Calu3 (cell line): ENCODE measurements around the gene NFX1. TPM values are rescaled to one million over a fixed set of nuclear protein-coding genes. Genes with fewer than 3 reads are reported as not detected.

Experiments used
- BruUV-seq: library from RNA; stranded (reverse); fragments of 400-500 nt; replicated peaks from 2 replicates; lab custom pipeline; 2021; lab: Mats Ljungman, UMichigan
- CTCF ChIA-PET: fragments of 300-600 bp; sonication (Branson Sonifier 250); formaldehyde crosslinking; loops from one replicate; lab custom pipeline; 2022; ENCODE audit warnings: antibody characterized with exemption; lab: Charles Lee
- DNase-seq: peaks from one replicate; pipeline ENCODE4 v3.0.0; 2022
- H3K27ac Mint-ChIP-seq: one replicate; pipeline ENCODE4 v1.8.0; 2022; ENCODE audit warnings: mixed read lengths; ENCODE audit not compliant: unreplicated experiment
- H3K27me3 Mint-ChIP-seq: one replicate; pipeline ENCODE4 v1.8.0; 2022; ENCODE audit warnings: mixed read lengths; ENCODE audit not compliant: unreplicated experiment
- H3K36me3 Mint-ChIP-seq: one replicate; pipeline ENCODE4 v1.8.0; 2022; ENCODE audit warnings: mild to moderate bottlenecking, moderate library complexity, mixed read lengths; ENCODE audit not compliant: insufficient read depth, unreplicated experiment
- H3K4me1 Mint-ChIP-seq: one replicate; pipeline ENCODE4 v1.8.0; 2022; ENCODE audit warnings: mild to moderate bottlenecking, low read depth, mixed read lengths; ENCODE audit not compliant: unreplicated experiment
- H3K4me3 Mint-ChIP-seq: one replicate; pipeline ENCODE4 v1.8.0; 2022; ENCODE audit warnings: mild to moderate bottlenecking, low read depth, moderate library complexity, mixed read lengths; ENCODE audit not compliant: unreplicated experiment
- H3K9me3 Mint-ChIP-seq: one replicate; pipeline ENCODE4 v1.8.0; 2022; ENCODE audit warnings: low read depth, mixed read lengths; ENCODE audit not compliant: unreplicated experiment
- intact Hi-C: fragments of 100-400 bp; cut with micrococcal nuclease; formaldehyde crosslinking; loops from one replicate; pipeline ENCODE4 v1.10.0; 2022; ENCODE audit not compliant: unreplicated experiment
- total RNA-seq: library from RNA; stranded (reverse); gene quantifications from 2 replicates; pipeline ENCODE4 v1.2.3, GENCODE V29; 2022
- TF ChIP-seq, protein P1 (sequence below): fragments of 200-600 bp; IDR thresholded peaks from one replicate; pipeline ENCODE4 v1.8.0; 2022; ENCODE audit warnings: antibody characterized with exemption; ENCODE audit not compliant: unreplicated experiment

Gene NFX1
- total RNA-seq, 1 experiment from 2014 or later, result 27.3 TPM

DNA sequence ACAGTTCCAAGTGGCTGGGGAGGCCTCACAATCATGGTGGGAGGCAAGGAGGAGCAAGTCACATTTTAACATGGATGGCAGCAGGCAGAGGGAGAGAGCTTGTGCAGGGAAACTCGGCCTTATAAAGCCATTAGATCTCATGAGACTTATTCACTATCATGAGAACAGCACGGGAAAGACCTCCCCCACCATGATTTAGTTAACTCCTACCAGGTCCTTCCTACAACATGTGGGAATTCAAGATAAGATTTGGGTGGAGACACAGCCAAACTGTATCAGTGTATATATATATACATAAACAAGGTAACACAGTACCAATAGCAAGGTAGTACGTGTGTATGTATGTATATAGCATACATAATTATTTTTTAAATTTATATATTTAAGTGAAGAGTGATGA is 50.9 kb downstream of the NFX1 start:
- Mint-ChIP-seq H3K4me3 (no peak overlapping the region), H3K4me1 (no peaks in the 10 kb centered on the region), H3K27ac (no peak overlapping the region), H3K9me3 (peaks cover 6% of the 10 kb centered on the region), H3K27me3 (no peaks in the 10 kb centered on the region), H3K36me3 (peaks cover 37% of the 10 kb centered on the region)
- no peak for DNase-seq
- CTCF ChIA-PET, result no interaction called here
- TF ChIP-seq, protein P1, sequence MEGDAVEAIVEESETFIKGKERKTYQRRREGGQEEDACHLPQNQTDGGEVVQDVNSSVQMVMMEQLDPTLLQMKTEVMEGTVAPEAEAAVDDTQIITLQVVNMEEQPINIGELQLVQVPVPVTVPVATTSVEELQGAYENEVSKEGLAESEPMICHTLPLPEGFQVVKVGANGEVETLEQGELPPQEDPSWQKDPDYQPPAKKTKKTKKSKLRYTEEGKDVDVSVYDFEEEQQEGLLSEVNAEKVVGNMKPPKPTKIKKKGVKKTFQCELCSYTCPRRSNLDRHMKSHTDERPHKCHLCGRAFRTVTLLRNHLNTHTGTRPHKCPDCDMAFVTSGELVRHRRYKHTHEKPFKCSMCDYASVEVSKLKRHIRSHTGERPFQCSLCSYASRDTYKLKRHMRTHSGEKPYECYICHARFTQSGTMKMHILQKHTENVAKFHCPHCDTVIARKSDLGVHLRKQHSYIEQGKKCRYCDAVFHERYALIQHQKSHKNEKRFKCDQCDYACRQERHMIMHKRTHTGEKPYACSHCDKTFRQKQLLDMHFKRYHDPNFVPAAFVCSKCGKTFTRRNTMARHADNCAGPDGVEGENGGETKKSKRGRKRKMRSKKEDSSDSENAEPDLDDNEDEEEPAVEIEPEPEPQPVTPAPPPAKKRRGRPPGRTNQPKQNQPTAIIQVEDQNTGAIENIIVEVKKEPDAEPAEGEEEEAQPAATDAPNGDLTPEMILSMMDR, result no peak
- intact Hi-C loops, result no loop called here
- no TSS peak for BruUV-seq

GRCh38 chr9:33344145-33344544 is 53.8 kb downstream of the NFX1 start:
- no peaks in the 10 kb centered on the region for H3K4me1 Mint-ChIP-seq
- BruUV-seq, result no TSS peak
- peaks cover 38% of the 10 kb centered on the region for H3K36me3 Mint-ChIP-seq
- TF ChIP-seq, protein P1, result no peak
- DNase-seq, result no peak
- no peak overlapping the region for H3K27ac Mint-ChIP-seq
- CTCF ChIA-PET, result no interaction called here
- no peaks in the 10 kb centered on the region for H3K27me3 Mint-ChIP-seq
- no peak overlapping the region for H3K4me3 Mint-ChIP-seq
- peaks cover 4% of the 10 kb centered on the region for H3K9me3 Mint-ChIP-seq
- intact Hi-C loops, result no loop called here

- peaks cover 23% of the 10 kb centered on the region for H3K36me3 Mint-ChIP-seq
- no peaks in the 10 kb centered on the region for H3K4me1 Mint-ChIP-seq
- intact Hi-C loops, result no loop called here
These were observed 56.2 kb downstream of the NFX1 start for GRCh38 chr9:33346564-33346963.

GRCh38 chr9:33348998-33349397 is 58.7 kb downstream of the NFX1 start:
- CTCF ChIA-PET, result no interaction called here
- H3K27ac Mint-ChIP-seq, result peak overlapping the region; percentile 9
- intact Hi-C loops, result no loop called here
- peaks cover 16% of the 10 kb centered on the region for H3K36me3 Mint-ChIP-seq
- no peaks in the 10 kb centered on the region for H3K27me3 Mint-ChIP-seq
- no peak overlapping the region for H3K4me3 Mint-ChIP-seq
- no TSS peak for BruUV-seq
- TF ChIP-seq, protein P1, result no peak
- no peaks in the 10 kb centered on the region for H3K4me1 Mint-ChIP-seq
- DNase-seq, result no peak
- H3K9me3 Mint-ChIP-seq, result no peaks in the 10 kb centered on the region

More at GRCh38 chr9:33346564-33346963, 56.2 kb downstream of the NFX1 start:
- Mint-ChIP-seq H3K27me3 (no peaks in the 10 kb centered on the region), H3K9me3 (no peaks in the 10 kb centered on the region), H3K27ac (no peak overlapping the region), H3K4me3 (no peak overlapping the region)
- BruUV-seq, result no TSS peak
- CTCF ChIA-PET, result no interaction called here
- DNase-seq, result no peak
- TF ChIP-seq, protein P1, result no peak
